Stimulated activated CD4-positive, alpha-beta T cell treated with anti-CD3 and anti-CD28 coated beads, Interleukin-1b, Interleukin-23, amount 100 ng/mL, for 24 hours (primary cell): Measurements from ENCODE around the gene PLET1.

Experiments used
- DNase-seq, 4 experiments: peaks; one replicate each; pipeline ENCODE4 v3.0.0-alpha.2; 2020; ENCODE audit warnings: low read depth in 4 of 4, low spot score in 1 of 4

PLET1 gene

GRCh38 chr11:112285841-112286311, 25.2 kb upstream of the PLET1 start:
- DNase-seq: no peak

GRCh38 chr11:112281726-112282125, 21.1 kb upstream of the PLET1 start:
- DNase-seq: no peak

- DNase-seq: peak; percentile 30 to 45 (median 44)
These were observed 19.8 kb upstream of the PLET1 start for GRCh38 chr11:112280268-112281126.

GRCh38 chr11:112279901-112280267, 19.2 kb upstream of the PLET1 start:
- DNase-seq: peak; percentile 49 to 68 (median 60)

GRCh38 chr11:112278803-112279202, 18.1 kb upstream of the PLET1 start:
- no peak for DNase-seq

GRCh38 chr11:112277941-112278340, 17.3 kb upstream of the PLET1 start:
- no peak for DNase-seq

GRCh38 chr11:112277029-112277428, 16.4 kb upstream of the PLET1 start:
- no peak for DNase-seq

GRCh38 chr11:112274007-112274783, 13.5 kb upstream of the PLET1 start:
- DNase-seq: no peak

GRCh38 chr11:112273066-112273465, 12.4 kb upstream of the PLET1 start:
- no peak for DNase-seq

GRCh38 chr11:112271242-112271641, 10.6 kb upstream of the PLET1 start:
- no peak for DNase-seq

- no peak for DNase-seq
These were observed 10.0 kb upstream of the PLET1 start for GRCh38 chr11:112270551-112271180.

- DNase-seq: no peak
These were observed 8.5 kb upstream of the PLET1 start for GRCh38 chr11:112269139-112269538.

GRCh38 chr11:112268406-112268805, 7.7 kb upstream of the PLET1 start:
- no peak for DNase-seq

- no peak for DNase-seq
These were observed 6.5 kb upstream of the PLET1 start for GRCh38 chr11:112267188-112267591.

- DNase-seq: no peak
These were observed 5.7 kb upstream of the PLET1 start for GRCh38 chr11:112266410-112266778.

- no peak for DNase-seq
These were observed 5.2 kb upstream of the PLET1 start for GRCh38 chr11:112265659-112266409.

- DNase-seq: no peak
These were observed 5.5 kb downstream of the PLET1 start for GRCh38 chr11:112255067-112255720.

- no peak for DNase-seq
These were observed 6.9 kb downstream of the PLET1 start for GRCh38 chr11:112253605-112254242.

- no peak for DNase-seq
These were observed 10.6 kb downstream of the PLET1 start for GRCh38 chr11:112249871-112250610.
